Stimulated activated CD4-positive, alpha-beta T cell treated with anti-CD3 and anti-CD28 coated beads, Interleukin-12 subunit alpha, Interleukin-12 subunit beta, amount 100 ng/mL, for 48 hours (primary cell): ENCODE results near the gene OBP2B.

ENCODE experiments used
- DNase-seq, 3 donors: peaks; one replicate each; pipeline ENCODE4 v3.0.0-alpha.2; 2020; ENCODE audit warnings: low read depth in 2 of 3, low spot score in 1 of 3

The OBP2B gene

DNA sequence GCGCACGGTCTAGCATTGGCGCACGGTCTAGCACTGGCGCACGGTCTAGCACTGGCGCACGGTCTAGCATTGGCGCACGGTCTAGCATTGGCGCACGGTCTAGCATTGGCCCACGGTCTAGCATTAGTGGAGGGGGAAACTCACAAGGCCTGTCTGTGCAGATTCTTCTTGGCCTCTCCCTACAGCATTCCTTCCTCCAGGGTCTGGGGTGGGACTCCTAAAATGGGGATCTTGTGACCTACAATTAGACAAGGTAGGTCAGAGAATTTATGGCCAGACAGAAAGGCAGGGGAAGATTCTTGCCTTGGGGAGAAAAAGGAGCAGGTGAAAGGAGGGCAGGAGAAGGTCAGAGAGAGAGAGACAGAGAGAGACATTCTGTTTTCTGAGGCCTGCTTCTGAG, 39.9 kb downstream of the OBP2B start:
- DNase-seq: no peak

DNA sequence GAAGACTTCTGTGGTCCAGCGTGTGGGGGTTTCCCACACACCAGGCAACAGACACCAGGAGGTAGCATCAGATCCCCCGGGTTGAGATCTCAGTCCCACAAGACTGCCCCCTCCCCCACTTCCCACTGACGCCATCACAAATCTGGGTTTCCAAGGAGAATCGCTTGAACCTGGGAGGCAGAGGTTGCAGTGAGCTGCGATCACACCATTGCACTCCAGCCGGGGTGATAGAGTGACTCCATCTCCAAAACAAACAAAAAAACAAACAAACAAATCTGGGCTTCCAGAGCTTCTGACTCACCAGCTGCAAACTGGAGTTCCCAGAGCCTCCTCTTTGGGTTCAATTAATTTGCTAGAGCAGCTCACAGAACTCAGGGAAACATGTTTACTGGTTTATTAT, 40.6 kb downstream of the OBP2B start:
- DNase-seq: no peak

DNA sequence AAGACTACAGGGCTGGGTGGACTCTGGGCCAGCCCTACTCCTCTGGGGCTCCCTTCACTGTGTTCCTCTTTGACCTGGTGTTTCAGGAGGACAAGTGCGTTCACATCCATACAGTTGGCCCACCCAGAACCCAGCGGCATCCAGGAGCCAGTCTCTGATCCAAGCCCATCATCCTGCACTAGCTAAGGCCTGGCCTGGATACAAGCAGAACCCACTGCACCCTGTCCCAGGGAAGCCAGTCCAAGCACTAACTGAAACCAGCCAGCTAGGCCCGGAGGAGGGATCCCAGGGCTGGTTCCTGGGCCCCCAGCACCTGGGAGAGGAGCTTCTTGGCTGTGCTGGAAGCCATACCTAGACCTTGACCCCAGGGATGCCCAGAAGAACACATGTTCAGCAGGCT, 41.3 kb downstream of the OBP2B start:
- no peak for DNase-seq

GRCh38 chr9:133167096-133167730, 41.8 kb downstream of the OBP2B start:
- no peak for DNase-seq

DNA sequence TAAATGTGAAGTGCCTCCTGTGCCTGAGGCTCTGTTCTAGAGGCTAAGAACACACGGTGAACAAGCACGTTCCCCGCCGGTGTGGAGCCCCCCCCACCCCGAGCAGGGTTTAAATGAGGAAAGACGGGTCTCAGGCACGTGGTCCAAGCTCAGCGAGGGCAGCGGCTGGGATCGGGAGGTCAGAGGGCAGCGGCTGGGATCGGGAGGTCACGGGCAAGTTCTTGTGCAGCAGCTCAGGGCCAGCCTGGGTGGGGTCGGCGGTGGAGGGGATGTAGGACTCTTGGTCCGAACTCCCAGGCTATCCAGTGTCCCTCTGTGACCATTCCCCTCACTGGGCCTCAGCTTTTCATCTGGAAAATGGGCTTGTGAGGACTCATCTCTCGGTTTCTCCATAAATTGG, 42.7 kb downstream of the OBP2B start:
- DNase-seq: no peak

GRCh38 chr9:133165452-133165730, 43.7 kb downstream of the OBP2B start:
- DNase-seq: no peak

DNA sequence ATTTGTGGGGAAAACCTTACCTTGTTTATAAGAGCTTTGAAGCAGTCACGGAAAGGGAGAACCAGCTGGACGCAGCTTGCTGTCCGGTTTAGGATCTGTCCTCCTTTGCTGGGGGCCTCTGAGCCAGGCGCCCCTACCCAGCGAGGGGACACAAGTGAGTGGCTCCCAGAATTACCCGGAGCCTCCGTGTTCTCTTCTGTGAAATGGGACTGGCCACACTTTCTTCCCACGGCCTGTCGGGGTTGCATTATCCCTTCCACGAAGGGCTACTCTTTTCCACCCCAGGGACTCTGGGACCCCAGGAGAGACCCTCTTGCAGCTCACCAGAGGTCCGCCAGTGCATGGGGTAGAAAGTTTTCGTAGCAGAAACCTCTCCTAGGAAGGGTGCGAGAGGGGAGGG, 44.9 kb downstream of the OBP2B start:
- DNase-seq: no peak

DNA sequence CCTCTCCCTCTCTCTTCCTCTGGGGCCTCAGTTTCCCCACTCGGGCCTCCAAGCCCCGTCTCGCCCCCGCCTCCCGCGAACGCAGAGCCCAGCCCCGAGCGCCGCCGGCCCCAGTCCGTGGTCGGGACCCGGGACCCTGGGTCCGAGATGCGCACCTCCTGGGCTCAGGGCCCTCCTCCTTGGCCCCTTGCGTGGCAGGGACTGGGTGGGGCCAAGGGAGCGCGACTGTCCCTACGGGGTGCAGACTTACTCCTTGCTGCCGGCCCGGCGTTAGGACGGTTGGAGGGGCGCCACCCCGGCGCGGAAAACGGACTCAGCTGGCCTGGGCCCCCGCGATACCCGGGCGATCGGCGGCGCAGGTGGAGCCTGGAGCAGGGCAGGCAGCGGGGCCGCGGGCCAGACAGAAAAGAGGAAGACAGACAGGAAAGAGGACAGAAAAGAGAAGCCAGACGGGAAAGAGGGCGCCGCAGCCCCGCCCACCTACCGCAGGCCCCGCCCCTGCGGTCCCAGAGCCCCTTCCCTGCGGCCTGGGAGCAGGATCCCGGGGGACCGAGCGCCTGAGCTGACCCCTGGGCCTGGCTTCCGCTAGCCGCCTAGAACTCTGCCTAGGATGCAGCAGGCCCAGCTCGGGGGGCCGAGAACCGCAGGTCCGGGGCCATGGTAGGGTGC, 45.4 kb downstream of the OBP2B start, which contains the start of gene GBGT1:
Gene GBGT1, minus strand, starts transcription at position 411 of the 669 bp plus-strand sequence. CDS start 1,502 bp downstream, outside the sequence.
- DNase-seq: no peak

- no peak for DNase-seq
These were observed 46.1 kb downstream of the OBP2B start for GRCh38 chr9:133162861-133163503.

DNA sequence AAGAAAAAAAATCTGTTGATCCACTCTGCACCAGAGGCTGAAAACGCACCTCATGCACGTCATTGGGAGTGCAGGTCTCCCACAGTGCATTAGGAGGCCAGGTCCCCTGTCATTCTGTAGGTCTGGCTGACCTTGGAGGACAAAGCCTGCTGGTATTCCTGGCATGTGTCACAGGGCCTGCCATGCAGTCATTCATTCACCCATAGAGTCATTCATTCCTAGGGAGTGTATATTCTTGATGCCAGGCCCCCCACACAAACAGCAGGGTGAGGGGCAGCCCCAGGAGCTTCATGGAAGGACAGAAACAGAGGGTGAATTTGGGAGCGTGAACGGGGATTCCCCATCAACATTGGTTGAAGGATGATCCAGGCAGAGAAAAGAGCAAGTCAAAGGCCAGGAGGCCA, 47.5 kb downstream of the OBP2B start:
- DNase-seq: no peak

DNA sequence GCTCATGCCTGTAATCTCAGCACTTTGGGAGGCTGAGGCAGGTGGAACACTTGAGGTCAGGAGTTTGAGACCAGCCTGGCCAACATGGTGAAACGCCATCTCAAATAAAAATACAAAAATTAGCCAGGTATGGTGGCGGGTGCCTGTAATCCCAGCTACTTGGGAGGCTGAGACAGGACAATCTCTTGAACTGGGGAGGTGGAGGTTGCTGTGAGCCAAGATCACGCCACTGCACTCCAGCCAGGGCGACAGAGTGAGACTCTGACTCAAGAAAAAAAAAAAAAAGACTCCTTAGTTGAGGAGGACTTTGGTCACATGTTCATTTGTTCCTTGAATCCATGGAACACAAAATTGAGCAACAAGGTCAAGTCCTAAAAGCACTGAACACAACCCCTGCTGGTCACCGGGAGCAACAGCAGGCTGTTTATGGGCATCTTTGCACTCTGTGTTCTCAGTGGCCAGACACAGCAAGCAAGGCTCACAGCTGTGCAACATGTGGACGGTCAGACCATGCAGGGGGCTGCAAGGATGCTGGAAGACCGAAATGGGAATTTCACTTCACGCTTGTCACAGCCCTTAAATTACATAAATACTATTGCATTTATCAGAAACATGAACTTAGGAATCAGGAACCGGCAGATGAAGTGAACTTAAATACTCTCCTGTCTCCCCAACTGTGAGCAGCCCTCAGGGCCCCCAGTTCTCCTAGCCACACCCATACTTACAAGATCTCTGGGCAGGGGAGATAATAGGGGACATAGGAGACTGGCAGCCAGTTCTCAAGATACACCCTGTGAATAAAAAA, 48.1 kb downstream of the OBP2B start:
- no peak for DNase-seq

GRCh38 chr9:133158695-133159094, 50.4 kb downstream of the OBP2B start:
- DNase-seq: no peak
